Cardiac septum (tissue), 1 donor: Measurements from ENCODE around the gene MACROH2A1. TPM values are rescaled to one million over a fixed set of nuclear protein-coding genes. Genes with fewer than 3 reads are reported as not detected.

ENCODE experiments used
- DNase-seq: peaks from one replicate; pipeline ENCODE4 v3.0.0-alpha.2; 2020; ENCODE audit warnings: low spot score
- intact Hi-C: fragments of 100-400 bp; cut with DNase I; formaldehyde crosslinking; loops from one replicate; pipeline ENCODE4 v1.14.0; 2022
- total RNA-seq: library from RNA; stranded (reverse); fragmentation: NEBNext Ultra II Directional; extraction: Animal tissue kit (Norgen Biotek cat#: 25700); gene quantifications from one replicate; pipeline ENCODE4 v1.2.1, GENCODE V29; 2021
- donor health status: DM: no; HTN: no; CAD: no.

MACROH2A1 gene
- total RNA-seq, 1 donor from 2014 or later: 112 TPM

GRCh38 chr5:135402031-135402430 is 3.0 kb upstream of the MACROH2A1 start:
- intact Hi-C loops: no loop called here
- DNase-seq: no peak

DNA sequence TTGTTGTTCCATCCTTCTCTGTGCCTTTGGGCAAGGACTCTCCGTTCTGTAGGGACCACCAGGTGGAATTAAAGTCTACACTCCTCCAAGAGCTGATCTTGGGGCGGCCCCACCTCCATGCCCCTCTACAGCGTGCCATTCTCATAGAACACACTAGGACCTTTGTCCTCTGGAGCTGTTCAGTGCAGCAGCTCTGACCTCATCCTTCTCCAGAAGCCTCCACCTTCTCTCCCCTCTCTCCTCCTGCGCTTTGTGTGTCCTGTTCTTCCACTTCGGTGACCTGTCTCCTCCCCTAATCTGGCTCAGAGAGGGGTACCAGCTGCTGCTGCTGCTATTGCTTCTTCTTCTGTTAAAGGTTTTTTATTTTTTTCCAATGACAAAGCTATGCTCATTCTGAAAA is 1.8 kb upstream of the MACROH2A1 start:
- intact Hi-C loops: no loop called here
- DNase-seq: no peak

- intact Hi-C loops: loop anchor here (5.0 kb wide), 1 partner anchor 43 kb away; no protein-coding TSS in a partner anchor
These were observed 937 bp upstream of the MACROH2A1 start for GRCh38 chr5:135399794-135400542.

GRCh38 chr5:135398160-135398854 is 724 bp downstream of the MACROH2A1 start:
- no peak for DNase-seq
- intact Hi-C loops: loop anchor here (5.0 kb wide), 1 partner anchor 41 kb away; no protein-coding TSS in a partner anchor

More at GRCh38 chr5:135399794-135400542, 937 bp upstream of the MACROH2A1 start:
- no peak for DNase-seq

DNA sequence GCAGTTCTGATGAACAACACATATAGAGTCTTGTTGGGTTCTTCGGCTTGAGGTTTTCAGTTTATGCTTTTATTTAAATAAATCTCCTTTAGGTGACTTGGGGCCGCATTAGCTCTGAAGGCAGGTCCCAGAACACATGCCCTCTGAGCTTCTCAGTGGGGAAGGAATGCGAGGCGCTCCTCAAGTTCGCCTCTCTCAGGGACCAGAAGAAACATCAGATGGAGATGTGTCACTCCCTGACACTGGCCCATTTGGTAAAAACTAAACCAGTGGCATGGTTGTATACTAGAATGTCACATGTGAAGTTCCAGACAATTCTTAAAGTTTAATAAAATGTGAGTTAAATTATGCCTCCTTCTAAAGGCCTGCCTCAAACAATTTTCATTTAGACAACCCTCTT is 1.9 kb downstream of the MACROH2A1 start:
- no peak for DNase-seq
- intact Hi-C loops: loop anchor here (5.0 kb wide), 1 partner anchor 40 kb away; no protein-coding TSS in a partner anchor

- DNase-seq: no peak
- intact Hi-C loops: loop anchor here (5.0 kb wide), 1 partner anchor 39 kb away; no protein-coding TSS in a partner anchor
These were observed 2.5 kb downstream of the MACROH2A1 start for GRCh38 chr5:135396459-135397055.

DNA sequence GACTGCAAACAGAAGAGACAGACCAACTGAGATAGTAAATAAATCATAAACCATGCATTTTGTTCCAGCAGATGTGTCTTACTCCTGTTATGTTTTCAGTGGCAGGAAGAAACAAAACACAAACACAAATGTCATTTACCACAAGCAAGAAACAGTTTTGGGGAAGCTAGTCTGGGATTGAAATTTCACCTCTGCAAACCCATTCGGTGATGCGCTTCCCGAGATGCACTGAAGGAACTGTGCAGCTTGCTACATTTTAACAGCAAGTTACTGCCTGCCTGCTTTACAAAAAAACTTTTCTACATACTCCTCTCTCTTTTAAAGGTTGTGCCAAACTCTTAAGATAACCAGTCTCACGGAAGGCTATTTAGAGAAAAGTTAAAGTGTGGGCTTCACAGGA is 3.2 kb downstream of the MACROH2A1 start:
- no peak for DNase-seq
- intact Hi-C loops: loop anchor here (5.0 kb wide), 1 partner anchor 39 kb away; no protein-coding TSS in a partner anchor

GRCh38 chr5:135395451-135395850 is 3.6 kb downstream of the MACROH2A1 start:
- intact Hi-C loops: loop anchor here (5.0 kb wide), 1 partner anchor 38 kb away; no protein-coding TSS in a partner anchor
- DNase-seq: no peak

GRCh38 chr5:135394095-135394494 is 4.9 kb downstream of the MACROH2A1 start:
- DNase-seq: no peak
- intact Hi-C loops: no loop called here

DNA sequence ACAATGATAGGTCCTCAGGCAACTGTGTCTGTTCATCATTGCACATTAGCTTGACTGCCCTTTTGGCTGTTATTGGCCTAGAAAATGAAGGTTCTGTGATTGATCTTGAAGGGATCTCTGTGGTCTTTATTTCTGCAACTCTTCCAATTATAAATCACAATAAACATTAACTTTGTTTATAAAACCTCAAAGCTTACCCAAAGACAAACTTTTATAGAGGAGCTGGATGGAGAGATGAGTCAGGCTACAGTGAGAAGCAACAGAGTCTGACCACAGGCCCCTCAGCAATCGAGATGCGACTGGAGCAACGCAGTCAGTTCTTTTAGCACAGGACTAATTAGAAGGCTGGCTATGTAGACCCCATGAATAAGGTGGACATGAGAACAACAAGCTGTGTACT is 5.3 kb downstream of the MACROH2A1 start:
- no peak for DNase-seq
- intact Hi-C loops: no loop called here

- no peak for DNase-seq
- intact Hi-C loops: no loop called here
These were observed 5.8 kb downstream of the MACROH2A1 start for GRCh38 chr5:135393229-135393628.

DNA sequence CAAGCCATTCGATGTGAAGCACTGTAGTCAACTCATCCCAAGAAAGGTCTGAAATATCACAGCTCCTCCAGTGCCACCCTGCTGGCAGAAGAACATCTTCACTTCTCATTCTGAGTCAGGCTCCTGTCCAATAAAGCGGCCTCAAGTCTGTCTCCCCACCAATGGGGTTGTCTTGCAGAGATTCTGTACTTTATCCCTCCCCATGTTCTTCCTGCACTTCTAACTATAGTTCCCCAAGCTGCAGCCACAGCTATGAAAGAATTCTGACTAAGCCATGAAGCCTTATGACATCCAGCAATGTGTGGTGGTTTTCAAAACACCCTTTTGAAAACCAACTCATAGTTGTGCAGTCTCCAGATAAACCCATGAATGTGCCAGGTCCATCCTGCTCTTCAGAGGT is 6.8 kb downstream of the MACROH2A1 start:
- intact Hi-C loops: no loop called here
- no peak for DNase-seq

DNA sequence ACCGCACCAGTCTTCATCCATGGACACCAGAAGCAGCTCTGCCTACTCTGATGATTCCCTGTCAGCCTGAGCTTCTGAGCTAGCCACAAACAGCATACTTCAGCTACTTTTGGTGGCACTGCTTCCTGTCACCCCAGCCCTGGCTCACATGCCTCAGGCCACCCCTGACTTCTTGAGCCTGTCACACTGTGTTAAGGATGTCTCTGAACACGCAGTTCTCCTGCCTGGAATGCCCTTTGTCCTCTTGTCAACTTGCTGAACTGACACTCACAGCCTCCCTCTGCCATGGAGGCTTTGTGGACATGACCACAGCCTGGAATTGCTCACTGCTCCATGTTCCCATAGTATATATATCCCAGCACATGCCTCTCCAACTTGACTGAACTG is 7.2 kb downstream of the MACROH2A1 start:
- DNase-seq: no peak
- intact Hi-C loops: no loop called here

DNA sequence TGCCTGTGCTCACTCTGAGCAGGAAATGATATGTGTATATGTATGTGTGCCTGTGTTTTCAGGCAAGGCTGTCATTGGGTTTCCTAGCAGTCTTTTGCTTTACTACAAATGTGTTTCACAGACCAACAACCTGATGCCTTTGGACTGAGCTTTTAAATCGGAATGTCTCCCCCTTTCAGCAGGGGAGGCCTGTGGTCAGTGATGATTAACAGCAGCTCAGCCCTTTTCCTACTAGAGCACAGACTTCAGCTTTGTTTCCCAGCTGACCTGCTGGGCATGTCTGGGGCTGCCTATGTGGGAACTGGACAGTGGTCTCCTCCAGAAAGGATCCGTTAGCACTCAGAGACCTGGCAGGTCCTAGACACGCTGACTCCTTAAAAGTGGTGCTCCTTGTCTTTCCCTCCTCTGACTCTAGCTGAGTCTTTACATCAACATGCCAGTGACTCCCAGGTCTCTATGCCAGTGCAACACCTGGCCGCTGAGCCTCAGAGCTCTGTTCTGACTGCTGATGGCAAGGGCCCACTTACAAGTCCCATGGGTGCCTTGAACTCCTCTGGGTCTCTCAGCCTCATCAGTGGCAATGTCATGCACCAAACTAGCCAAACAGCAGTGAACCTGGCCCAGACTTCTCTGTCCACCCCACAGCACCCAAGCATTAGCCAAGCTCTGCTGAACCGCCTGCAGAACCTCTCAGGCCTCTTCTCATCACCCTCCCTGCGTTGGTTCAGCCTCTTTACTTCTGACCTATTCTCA is 7.7 kb downstream of the MACROH2A1 start:
- intact Hi-C loops: no loop called here
- no peak for DNase-seq

GRCh38 chr5:135388860-135389435 is 10.1 kb downstream of the MACROH2A1 start:
- intact Hi-C loops: no loop called here
- DNase-seq: no peak

DNA sequence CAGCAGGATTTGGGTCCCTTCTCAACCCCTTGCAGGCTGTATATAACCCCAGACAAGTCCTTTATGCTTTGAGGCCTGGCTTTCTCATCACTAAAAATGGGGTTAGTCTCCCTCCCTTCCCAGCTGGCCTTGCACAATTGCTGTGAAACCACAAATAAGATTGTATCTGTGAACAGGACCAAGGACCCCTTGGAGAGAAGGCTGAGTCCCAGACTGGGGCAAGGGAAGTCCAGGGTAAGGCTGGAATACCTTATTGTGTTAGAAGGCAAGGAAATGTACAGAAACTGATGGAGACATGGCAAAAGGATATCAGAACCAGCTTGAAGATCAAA is 11.4 kb downstream of the MACROH2A1 start:
- DNase-seq: no peak
- intact Hi-C loops: no loop called here

DNA sequence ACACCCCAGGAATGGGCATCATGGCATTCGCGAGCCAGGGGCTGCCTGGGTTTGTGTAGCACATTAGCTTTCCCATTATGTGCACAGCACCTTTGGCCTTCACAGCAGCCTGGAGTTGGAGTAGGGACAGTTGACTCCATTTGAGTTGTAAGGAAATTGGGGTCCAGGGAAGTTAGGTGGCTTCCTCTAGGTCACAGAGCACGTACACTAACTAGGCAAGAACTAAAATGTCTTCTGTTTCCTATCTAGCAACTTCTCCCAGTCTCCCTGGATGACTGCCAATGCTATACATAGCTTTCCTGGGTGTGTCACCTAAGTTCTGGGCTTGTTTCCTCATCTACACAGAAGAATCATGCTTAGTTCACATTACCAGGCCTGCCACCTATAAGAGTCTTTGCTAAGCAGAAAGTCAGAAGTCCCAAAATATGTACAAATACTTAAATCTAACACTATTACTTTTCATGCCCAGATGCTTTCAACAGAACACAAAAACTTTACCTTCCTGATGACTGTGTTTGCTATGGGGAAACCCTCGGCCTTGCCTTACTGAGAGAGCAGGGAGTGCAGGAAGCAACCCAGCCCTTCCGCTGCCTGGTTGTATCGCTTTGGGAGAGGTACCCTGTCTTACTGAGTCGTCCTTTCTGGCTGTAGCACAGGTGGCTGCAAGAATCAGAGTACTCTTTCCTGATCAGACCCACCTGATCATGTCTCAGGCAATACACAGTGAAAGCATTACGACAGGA is 12.0 kb downstream of the MACROH2A1 start:
- no peak for DNase-seq
- intact Hi-C loops: no loop called here

DNA sequence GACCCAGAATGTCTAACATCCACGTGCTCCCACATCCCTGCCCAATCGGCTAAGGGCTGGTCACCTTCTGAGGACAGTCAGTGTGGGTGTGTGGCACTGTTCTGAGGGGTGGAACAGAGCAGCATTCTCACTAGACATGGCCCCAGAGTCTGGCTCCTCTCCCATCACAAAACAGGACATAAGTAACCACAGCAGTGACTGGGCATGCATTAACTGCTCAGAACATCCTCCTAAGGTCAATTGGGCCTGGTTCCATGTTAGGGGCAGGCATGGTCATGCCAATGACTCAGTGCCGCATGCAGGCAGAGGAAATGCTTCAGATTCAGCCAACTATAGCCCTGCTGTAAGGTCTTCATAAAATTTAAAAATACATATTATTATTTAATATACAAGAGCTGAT is 12.9 kb downstream of the MACROH2A1 start:
- no peak for DNase-seq
- intact Hi-C loops: no loop called here

GRCh38 chr5:135385576-135385975 is 13.5 kb downstream of the MACROH2A1 start:
- intact Hi-C loops: no loop called here
- DNase-seq: no peak
